Measurements from ENCODE around the gene COX7C. TPM values are rescaled to one million over a fixed set of nuclear protein-coding genes. Genes with fewer than 3 reads are reported as not detected.

The COX7C gene
- total RNA-seq, 2 experiments from 2014 or later: 282 to 495 TPM

GRCh38 chr5:86640998-86641397 lies 23.3 kb downstream of the COX7C start:
- H3K36me3 ChIP-seq (ENCODE audit: insufficient read depth, low read length): no peaks in the 10 kb centered on the region
- no peaks in the 10 kb centered on the region for H3K4me1 ChIP-seq (ENCODE audit: insufficient read depth, low read length, poor library complexity, severe bottlenecking)
- no peaks in the 10 kb centered on the region for H3K79me2 ChIP-seq (ENCODE audit: insufficient read depth, low read depth, low read length)
- ChIA-PET CTCF (ENCODE audit: unreplicated experiment) (no interaction called here), POLR2A (interaction anchor here (0.6 kb wide), 1 partner anchor 1867 kb away, joined by 3 read pairs; no protein-coding TSS in a partner anchor)
- H3K9me2 ChIP-seq (ENCODE audit: insufficient read depth, low read length): no peaks in the 10 kb centered on the region
- no peak overlapping the region for H3K27ac ChIP-seq (ENCODE audit: low read depth, low read length, poor library complexity, severe bottlenecking)
- no peaks in the 10 kb centered on the region for H3K9me3 ChIP-seq (ENCODE audit: low read length)
- intact Hi-C loops (cut with micrococcal nuclease; ENCODE audit: unreplicated experiment): no loop called here
- no TSS peak for BruUV-seq (replicated peaks)
- no peak for TF ChIP-seq CTCF (conservative IDR thresholded peaks at IDR 0.05; ENCODE audit: low read length)
- no peak for TF ChIP-seq EZH2phosphoT487 (IDR thresholded peaks at IDR 0.05; ENCODE audit: borderline replicate concordance, low read depth, low read length)
- H3K4me3 ChIP-seq (ENCODE audit: low read depth, low read length, poor library complexity, severe bottlenecking): no peak overlapping the region
- H4K20me1 ChIP-seq (ENCODE audit: insufficient read depth, low read length): no peaks in the 10 kb centered on the region
- DNase-seq (ENCODE audit: low spot score): no peak
- H2AFZ ChIP-seq (ENCODE audit: low read length): no peak overlapping the region
- H3K4me2 ChIP-seq (ENCODE audit: low read length): no peak overlapping the region

- H3K4me3 ChIP-seq (ENCODE audit: low read depth, low read length, poor library complexity, severe bottlenecking): no peak overlapping the region
- H3K9me2 ChIP-seq (ENCODE audit: insufficient read depth, low read length): no peaks in the 10 kb centered on the region
- no TSS peak for BruUV-seq (replicated peaks)
- intact Hi-C loops (cut with micrococcal nuclease; ENCODE audit: unreplicated experiment): no loop called here
- TF ChIP-seq EZH2phosphoT487 (IDR thresholded peaks at IDR 0.05; ENCODE audit: borderline replicate concordance, low read depth, low read length): no peak
- no peak for TF ChIP-seq CTCF (conservative IDR thresholded peaks at IDR 0.05; ENCODE audit: low read length)
- no peak overlapping the region for H2AFZ ChIP-seq (ENCODE audit: low read length)
- no peaks in the 10 kb centered on the region for H4K20me1 ChIP-seq (ENCODE audit: insufficient read depth, low read length)
- no peaks in the 10 kb centered on the region for H3K4me1 ChIP-seq (ENCODE audit: insufficient read depth, low read length, poor library complexity, severe bottlenecking)
- H3K36me3 ChIP-seq (ENCODE audit: insufficient read depth, low read length): no peaks in the 10 kb centered on the region
- no peak for DNase-seq (ENCODE audit: low spot score)
- no peak overlapping the region for H3K27ac ChIP-seq (ENCODE audit: low read depth, low read length, poor library complexity, severe bottlenecking)
- H3K9me3 ChIP-seq (ENCODE audit: low read length): no peaks in the 10 kb centered on the region
- H3K79me2 ChIP-seq (ENCODE audit: insufficient read depth, low read depth, low read length): no peaks in the 10 kb centered on the region
- no peak overlapping the region for H3K4me2 ChIP-seq (ENCODE audit: low read length)
- CTCF ChIA-PET (ENCODE audit: unreplicated experiment): no interaction called here
- POLR2A ChIA-PET: no interaction called here
Observed at GRCh38 chr5:86644843-86645242, 27.1 kb downstream of the COX7C start.

DNA sequence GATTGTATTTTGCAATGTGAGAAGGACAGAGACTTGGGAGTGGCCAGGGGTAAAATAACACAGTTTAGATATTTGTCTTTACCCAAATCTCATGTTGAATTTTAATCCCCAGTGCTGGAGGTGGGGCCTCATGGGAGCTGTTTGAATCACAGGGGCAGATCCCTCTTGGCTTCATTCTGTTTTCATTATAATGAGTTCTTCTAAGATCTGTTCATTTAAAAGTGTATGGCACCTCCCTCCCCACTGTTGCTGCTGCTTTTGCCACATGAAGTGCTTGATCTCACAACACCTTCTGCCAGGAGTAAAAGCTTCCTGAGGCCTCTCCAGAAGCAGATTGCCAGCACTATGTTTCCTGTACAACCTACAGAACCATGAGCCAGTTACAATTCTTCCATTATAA lies 28.1 kb downstream of the COX7C start:
- H3K79me2 ChIP-seq (ENCODE audit: insufficient read depth, low read depth, low read length): no peaks in the 10 kb centered on the region
- TF ChIP-seq EZH2phosphoT487 (IDR thresholded peaks at IDR 0.05; ENCODE audit: borderline replicate concordance, low read depth, low read length) (no peak), CTCF (conservative IDR thresholded peaks at IDR 0.05; ENCODE audit: low read length) (no peak)
- no peak overlapping the region for H2AFZ ChIP-seq (ENCODE audit: low read length)
- H3K36me3 ChIP-seq (ENCODE audit: insufficient read depth, low read length): no peaks in the 10 kb centered on the region
- no peaks in the 10 kb centered on the region for H3K9me2 ChIP-seq (ENCODE audit: insufficient read depth, low read length)
- no peak overlapping the region for H3K4me2 ChIP-seq (ENCODE audit: low read length)
- no peaks in the 10 kb centered on the region for H3K9me3 ChIP-seq (ENCODE audit: low read length)
- CTCF ChIA-PET (ENCODE audit: unreplicated experiment): interaction anchor here (0.6 kb wide), 1 partner anchor 430 kb away, joined by 3 read pairs; no protein-coding TSS in a partner anchor
- no TSS peak for BruUV-seq (replicated peaks)
- DNase-seq (ENCODE audit: low spot score): no peak
- no peak overlapping the region for H3K27ac ChIP-seq (ENCODE audit: low read depth, low read length, poor library complexity, severe bottlenecking)
- intact Hi-C loops (cut with micrococcal nuclease; ENCODE audit: unreplicated experiment): no loop called here
- no peaks in the 10 kb centered on the region for H3K4me1 ChIP-seq (ENCODE audit: insufficient read depth, low read length, poor library complexity, severe bottlenecking)
- POLR2A ChIA-PET: no interaction called here
- H3K4me3 ChIP-seq (ENCODE audit: low read depth, low read length, poor library complexity, severe bottlenecking): no peak overlapping the region
- no peaks in the 10 kb centered on the region for H4K20me1 ChIP-seq (ENCODE audit: insufficient read depth, low read length)
